ENCODE data around the gene SLC19A1.

Gene SLC19A1

DNA sequence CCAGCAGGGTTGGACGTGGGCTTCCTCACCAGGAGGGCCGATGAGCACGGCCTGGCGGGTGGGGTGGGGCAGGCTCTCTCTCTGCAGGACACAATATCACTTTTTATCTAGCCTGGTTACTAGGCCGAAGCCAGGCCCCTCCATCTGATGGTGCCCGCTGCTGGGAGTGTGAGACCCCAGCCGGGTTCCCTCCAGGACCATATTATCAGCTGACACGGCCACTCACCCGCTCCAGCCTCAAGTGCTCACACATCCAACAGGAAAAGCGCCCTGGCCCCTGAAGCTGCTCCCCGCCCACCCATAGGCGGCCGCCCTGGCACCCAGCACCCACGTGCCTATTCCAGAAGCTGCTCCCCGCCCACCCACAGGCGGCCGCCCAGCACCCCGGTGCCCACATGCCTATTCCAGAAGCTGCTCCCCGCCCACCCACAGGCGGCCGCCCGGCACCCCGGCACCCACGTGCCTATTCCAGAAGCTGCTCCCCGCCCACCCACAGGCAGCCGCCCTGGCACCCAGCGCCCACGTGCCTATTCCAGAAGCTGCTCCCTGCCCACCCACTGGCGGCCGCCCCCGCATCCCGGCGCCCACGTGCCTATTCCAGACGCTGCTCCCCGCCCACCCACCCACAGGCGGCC lies 5.0 kb downstream of the SLC19A1 start:
- no peaks in the 10 kb centered on the region for H3K9me3 ChIP-seq (ENCODE audit: control insufficient read depth, low read length)
- no peak overlapping the region for H2AK5ac ChIP-seq (ENCODE audit: low read length, severe bottlenecking)
- no peak overlapping the region for H3K14ac ChIP-seq (ENCODE audit: low read length in 2 of 2)
- H3K4me3 ChIP-seq (ENCODE audit: insufficient read depth in 1 of 2, low read depth in 1 of 2, low read length in 2 of 2): no peak overlapping the region
- H3K4ac ChIP-seq (ENCODE audit: low read depth in 1 of 2, low read length in 2 of 2): no peak overlapping the region
- peaks cover 25% of the 10 kb centered on the region for H3K4me1 ChIP-seq (ENCODE audit: control insufficient read depth, insufficient read depth, low read depth, low read length)
- no peak overlapping the region for H2AFZ ChIP-seq (ENCODE audit: low read depth, low read length)
- H3K27me3 ChIP-seq (ENCODE audit: control insufficient read depth in 1 of 2, insufficient read depth in 1 of 2, low read length in 2 of 2): no peaks in the 10 kb centered on the region
- H3K9ac ChIP-seq (ENCODE audit: low read length): no peak overlapping the region
- no peak overlapping the region for H2BK15ac ChIP-seq (ENCODE audit: low read depth, poor library complexity, severe bottlenecking)
- H3K4me2 ChIP-seq (ENCODE audit: low read length, poor library complexity, severe bottlenecking): no peak overlapping the region
- peaks cover 0 to 46% of the 10 kb centered on the region in 2 experiments for H3K36me3 ChIP-seq (ENCODE audit: control insufficient read depth in 1 of 2, insufficient read depth in 2 of 2, low read depth in 1 of 2, low read length in 2 of 2)
- H4K8ac ChIP-seq (ENCODE audit: low read length): no peak overlapping the region
- peaks cover 30% of the 10 kb centered on the region for H3K79me1 ChIP-seq (replicated peaks; ENCODE audit: low read length, poor library complexity, severe bottlenecking)
- no peak overlapping the region for H4K91ac ChIP-seq (ENCODE audit: low read length)
- H3K23ac ChIP-seq (ENCODE audit: low read length in 2 of 2): no peak overlapping the region
- no peak overlapping the region for H2BK5ac ChIP-seq (ENCODE audit: low read depth, low read length, poor library complexity, severe bottlenecking)
- 92% methylated on average over 37 of the region's 37 CpGs for WGBS
- H2BK120ac ChIP-seq (ENCODE audit: low read depth, low read length): no peak overlapping the region
- DNase-seq: no peak
- H3K27ac ChIP-seq (ENCODE audit: low read length, poor library complexity, severe bottlenecking): no peak overlapping the region
- H2BK12ac ChIP-seq (ENCODE audit: low read length in 2 of 2): no peak overlapping the region
- no peak overlapping the region for H3K18ac ChIP-seq (ENCODE audit: low read depth in 1 of 2, low read length in 2 of 2)

- DNase-seq: no peak
- H3K23ac ChIP-seq (ENCODE audit: low read length in 2 of 2): no peak overlapping the region
- no peak overlapping the region for H4K91ac ChIP-seq (ENCODE audit: low read length)
- no peak overlapping the region for H2BK12ac ChIP-seq (ENCODE audit: low read length in 2 of 2)
- peaks cover 30% of the 10 kb centered on the region for H3K79me1 ChIP-seq (replicated peaks; ENCODE audit: low read length, poor library complexity, severe bottlenecking)
- H2BK120ac ChIP-seq (ENCODE audit: low read depth, low read length): no peak overlapping the region
- no peak overlapping the region for H3K4me2 ChIP-seq (ENCODE audit: low read length, poor library complexity, severe bottlenecking)
- no peak overlapping the region for H3K4ac ChIP-seq (ENCODE audit: low read depth in 1 of 2, low read length in 2 of 2)
- H3K36me3 ChIP-seq (ENCODE audit: control insufficient read depth in 1 of 2, insufficient read depth in 2 of 2, low read depth in 1 of 2, low read length in 2 of 2): peaks cover 0 to 53% of the 10 kb centered on the region in 2 experiments
- H3K9me3 ChIP-seq (ENCODE audit: control insufficient read depth, low read length): no peaks in the 10 kb centered on the region
- peaks cover 23% of the 10 kb centered on the region for H3K4me1 ChIP-seq (ENCODE audit: control insufficient read depth, insufficient read depth, low read depth, low read length)
- no peak overlapping the region for H2BK15ac ChIP-seq (ENCODE audit: low read depth, poor library complexity, severe bottlenecking)
- no peak overlapping the region for H3K18ac ChIP-seq (ENCODE audit: low read depth in 1 of 2, low read length in 2 of 2)
- no peak overlapping the region for H2AK5ac ChIP-seq (ENCODE audit: low read length, severe bottlenecking)
- H3K14ac ChIP-seq (ENCODE audit: low read length in 2 of 2): no peak overlapping the region
- no peak overlapping the region for H4K8ac ChIP-seq (ENCODE audit: low read length)
- no peak overlapping the region for H3K4me3 ChIP-seq (ENCODE audit: insufficient read depth in 1 of 2, low read depth in 1 of 2, low read length in 2 of 2)
- H3K9ac ChIP-seq (ENCODE audit: low read length): no peak overlapping the region
- no peak overlapping the region for H3K27ac ChIP-seq (ENCODE audit: low read length, poor library complexity, severe bottlenecking)
- H2BK5ac ChIP-seq (ENCODE audit: low read depth, low read length, poor library complexity, severe bottlenecking): no peak overlapping the region
- no peaks in the 10 kb centered on the region for H3K27me3 ChIP-seq (ENCODE audit: control insufficient read depth in 1 of 2, insufficient read depth in 1 of 2, low read length in 2 of 2)
- 89% methylated on average over 30 of the region's 31 CpGs for WGBS
- H2AFZ ChIP-seq (ENCODE audit: low read depth, low read length): no peak overlapping the region
These were observed 5.7 kb downstream of the SLC19A1 start for GRCh38 chr21:45536301-45537081.

- Histone ChIP-seq H2BK15ac (ENCODE audit: low read depth, poor library complexity, severe bottlenecking) (no peak overlapping the region), H2BK12ac (ENCODE audit: low read length in 2 of 2) (no peak overlapping the region), H3K27ac (ENCODE audit: low read length, poor library complexity, severe bottlenecking) (no peak overlapping the region), H3K4ac (ENCODE audit: low read depth in 1 of 2, low read length in 2 of 2) (no peak overlapping the region), H3K14ac (ENCODE audit: low read length in 2 of 2) (no peak overlapping the region), H2AK5ac (ENCODE audit: low read length, severe bottlenecking) (no peak overlapping the region), H2AFZ (ENCODE audit: low read depth, low read length) (no peak overlapping the region), H3K36me3 (ENCODE audit: control insufficient read depth in 1 of 2, insufficient read depth in 2 of 2, low read depth in 1 of 2, low read length in 2 of 2) (peaks cover 0 to 62% of the 10 kb centered on the region in 2 experiments), H2BK120ac (ENCODE audit: low read depth, low read length) (no peak overlapping the region), H3K23ac (ENCODE audit: low read length in 2 of 2) (no peak overlapping the region), H4K91ac (ENCODE audit: low read length) (no peak overlapping the region), H4K8ac (ENCODE audit: low read length) (no peak overlapping the region), H3K9me3 (ENCODE audit: control insufficient read depth, low read length) (no peaks in the 10 kb centered on the region), H3K4me1 (ENCODE audit: control insufficient read depth, insufficient read depth, low read depth, low read length) (peaks cover 18% of the 10 kb centered on the region), H3K9ac (ENCODE audit: low read length) (no peak overlapping the region), H3K4me2 (ENCODE audit: low read length, poor library complexity, severe bottlenecking) (no peak overlapping the region), H3K18ac (ENCODE audit: low read depth in 1 of 2, low read length in 2 of 2) (no peak overlapping the region), H3K79me1 (replicated peaks; ENCODE audit: low read length, poor library complexity, severe bottlenecking) (peaks cover 30% of the 10 kb centered on the region), H3K27me3 (ENCODE audit: control insufficient read depth in 1 of 2, insufficient read depth in 1 of 2, low read length in 2 of 2) (no peaks in the 10 kb centered on the region), H3K4me3 (ENCODE audit: insufficient read depth in 1 of 2, low read depth in 1 of 2, low read length in 2 of 2) (no peak overlapping the region), H2BK5ac (ENCODE audit: low read depth, low read length, poor library complexity, severe bottlenecking) (no peak overlapping the region)
- WGBS: 94% methylated on average over 34 of the region's 34 CpGs
- DNase-seq: no peak
These were observed 6.7 kb downstream of the SLC19A1 start for GRCh38 chr21:45535341-45536081.

Data from mesenchymal stem cell (in vitro differentiated cells and primary cell).